ENCODE data around the gene POFUT2.

POFUT2 gene

DNA sequence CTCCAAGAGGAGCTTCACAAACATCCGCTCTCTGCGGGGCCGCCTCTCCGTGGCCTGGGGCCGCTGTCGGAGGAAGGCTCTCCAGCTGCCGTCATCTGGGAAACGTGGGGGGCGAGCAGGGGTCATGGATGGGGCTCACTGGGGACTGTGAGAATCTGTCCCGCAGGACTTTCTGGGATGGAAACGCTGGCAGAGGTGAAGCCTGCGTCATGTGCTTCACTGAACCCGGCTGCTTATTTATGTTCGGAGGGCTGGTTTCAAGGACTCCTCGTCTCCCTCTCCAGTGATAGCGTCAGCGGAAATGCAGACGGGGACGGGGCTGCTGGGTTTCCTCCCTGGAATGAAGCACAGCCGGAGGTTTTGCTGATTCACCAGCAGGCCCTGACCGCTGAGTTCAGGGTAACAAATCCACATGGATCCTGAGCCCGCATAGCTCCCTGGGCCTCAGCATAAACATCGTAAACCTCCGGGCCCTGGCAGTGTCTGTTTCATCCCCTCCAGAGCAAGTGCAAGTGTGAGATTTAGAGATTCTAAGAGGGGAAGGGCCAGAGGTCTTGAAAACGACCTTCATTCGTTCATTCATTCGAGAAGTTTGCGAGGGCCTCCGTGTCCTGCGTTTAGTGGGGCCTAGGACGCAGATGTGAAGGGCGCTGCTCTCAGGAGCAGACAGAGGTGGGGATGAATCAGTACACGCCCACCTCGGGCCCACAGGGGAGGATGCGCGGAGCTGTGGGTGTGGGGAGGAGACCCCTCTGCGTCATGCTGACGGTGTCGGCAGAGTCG, 7.0 kb upstream of the POFUT2 start:
- H3K9ac ChIP-seq (ENCODE audit: low read length in 2 of 2), result peak overlapping the region; percentile 72 to 78
- peaks cover 44% of the 10 kb centered on the region for H3K4me1 ChIP-seq (ENCODE audit: control insufficient read depth, insufficient read depth, low read length)
- no peaks in the 10 kb centered on the region for H3K9me3 ChIP-seq (ENCODE audit: control insufficient read depth in 2 of 2, low read length in 2 of 2)
- peak overlapping the region in 1 of 2 donors; percentile 49 for H3K4me3 ChIP-seq (ENCODE audit: low read length in 2 of 2)
- H3K27me3 ChIP-seq (ENCODE audit: control insufficient read depth in 1 of 2, insufficient read depth in 2 of 2, low read length in 2 of 2), result no peaks in the 10 kb centered on the region
- no peaks in the 10 kb centered on the region for H3K36me3 ChIP-seq (ENCODE audit: control insufficient read depth in 2 of 2, insufficient read depth in 2 of 2, low read length in 2 of 2)
- peak overlapping the region; percentile 92 for H3K27ac ChIP-seq (ENCODE audit: low read length)

- peak overlapping the region in 1 of 2 donors; percentile 49 for H3K4me3 ChIP-seq (ENCODE audit: low read length in 2 of 2)
- H3K9ac ChIP-seq (ENCODE audit: low read length in 2 of 2), result peak overlapping the region; percentile 72 to 78
- H3K9me3 ChIP-seq (ENCODE audit: control insufficient read depth in 2 of 2, low read length in 2 of 2), result no peaks in the 10 kb centered on the region
- H3K27me3 ChIP-seq (ENCODE audit: control insufficient read depth in 1 of 2, insufficient read depth in 2 of 2, low read length in 2 of 2), result no peaks in the 10 kb centered on the region
- H3K36me3 ChIP-seq (ENCODE audit: control insufficient read depth in 2 of 2, insufficient read depth in 2 of 2, low read length in 2 of 2), result no peaks in the 10 kb centered on the region
- H3K4me1 ChIP-seq (ENCODE audit: control insufficient read depth, insufficient read depth, low read length), result peaks cover 45% of the 10 kb centered on the region
- peak overlapping the region; percentile 92 for H3K27ac ChIP-seq (ENCODE audit: low read length)
These were observed 6.2 kb upstream of the POFUT2 start for GRCh38 chr21:45293726-45294401.

DNA sequence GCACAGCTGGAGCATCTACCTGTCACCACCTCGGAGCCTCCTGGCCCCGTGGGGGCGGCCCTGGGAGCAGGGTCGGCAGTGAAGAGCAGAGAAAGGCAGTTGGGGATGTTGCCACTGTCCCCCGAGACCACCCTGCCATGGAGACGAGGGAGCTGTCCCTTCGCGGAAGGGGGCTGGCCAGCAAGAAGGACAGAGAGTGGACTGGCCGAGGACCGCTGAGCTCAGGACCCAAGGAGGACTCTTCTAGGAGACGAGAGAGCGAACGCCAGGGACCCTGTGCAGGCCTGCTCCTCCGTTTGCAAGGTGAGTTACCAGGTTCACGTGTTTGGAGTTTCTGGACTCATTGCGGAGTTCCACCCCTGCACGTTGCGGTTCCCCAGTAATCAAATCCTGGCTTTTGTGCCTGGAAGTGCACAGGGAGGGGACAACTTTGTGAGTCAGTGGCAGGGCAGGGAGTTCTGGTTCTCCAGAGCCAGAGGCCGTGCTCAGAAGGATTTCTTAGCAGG, 5.6 kb upstream of the POFUT2 start:
- Histone ChIP-seq H3K4me3 (ENCODE audit: low read length in 2 of 2) (no peak overlapping the region), H3K9me3 (ENCODE audit: control insufficient read depth in 2 of 2, low read length in 2 of 2) (no peaks in the 10 kb centered on the region), H3K36me3 (ENCODE audit: control insufficient read depth in 2 of 2, insufficient read depth in 2 of 2, low read length in 2 of 2) (no peaks in the 10 kb centered on the region), H3K27me3 (ENCODE audit: control insufficient read depth in 1 of 2, insufficient read depth in 2 of 2, low read length in 2 of 2) (no peaks in the 10 kb centered on the region), H3K27ac (ENCODE audit: low read length) (peak overlapping the region; percentile 92), H3K4me1 (ENCODE audit: control insufficient read depth, insufficient read depth, low read length) (peaks cover 50% of the 10 kb centered on the region), H3K9ac (ENCODE audit: low read length in 2 of 2) (no peak overlapping the region)

DNA sequence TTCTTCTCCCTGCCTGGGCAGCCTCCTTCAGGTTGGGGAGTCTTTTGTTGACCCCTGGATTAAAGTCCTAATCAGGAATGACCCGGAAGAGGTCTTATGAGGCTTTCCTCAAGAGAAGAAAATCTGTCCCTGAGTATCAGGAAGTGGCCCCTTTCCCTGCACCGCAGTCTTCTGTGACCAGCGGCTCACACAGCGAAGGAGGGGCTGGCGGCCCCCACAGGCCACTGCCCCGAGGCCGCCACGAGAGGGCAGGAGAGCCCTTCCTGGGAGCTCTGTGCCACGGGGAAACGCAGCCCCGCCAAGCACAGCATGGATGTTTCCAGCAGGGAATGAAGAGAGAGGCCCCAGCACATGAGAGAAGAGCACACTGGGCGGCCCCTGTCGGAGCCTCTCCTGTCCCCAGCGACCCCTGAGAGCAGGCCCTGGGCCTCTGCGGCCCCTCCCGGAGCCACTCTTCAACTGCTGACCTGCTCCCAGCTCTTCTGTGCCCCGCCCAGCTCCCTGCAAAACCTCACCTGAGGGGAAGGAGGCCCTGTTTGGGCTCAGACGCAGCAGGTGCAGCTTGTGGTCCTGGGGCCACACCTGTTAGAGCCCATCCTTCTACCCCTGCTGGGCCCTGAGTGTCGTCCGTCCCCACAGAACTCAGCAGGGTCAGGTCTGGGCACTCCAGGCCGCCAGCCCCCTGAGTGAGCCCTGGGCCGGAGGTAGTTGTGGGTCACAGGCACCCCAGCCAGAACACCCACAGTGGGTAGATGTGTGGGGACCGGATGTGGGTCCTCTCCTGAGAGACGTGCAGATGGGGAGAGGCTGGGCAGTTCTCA, 4.9 kb upstream of the POFUT2 start:
- Histone ChIP-seq H3K36me3 (ENCODE audit: control insufficient read depth in 2 of 2, insufficient read depth in 2 of 2, low read length in 2 of 2) (no peaks in the 10 kb centered on the region), H3K27me3 (ENCODE audit: control insufficient read depth in 1 of 2, insufficient read depth in 2 of 2, low read length in 2 of 2) (no peaks in the 10 kb centered on the region), H3K9me3 (ENCODE audit: control insufficient read depth in 2 of 2, low read length in 2 of 2) (no peaks in the 10 kb centered on the region), H3K9ac (ENCODE audit: low read length in 2 of 2) (peak overlapping the region in 1 of 2 donors; percentile 58), H3K4me3 (ENCODE audit: low read length in 2 of 2) (peak overlapping the region in 1 of 2 donors; percentile 29), H3K4me1 (ENCODE audit: control insufficient read depth, insufficient read depth, low read length) (peaks cover 50% of the 10 kb centered on the region), H3K27ac (ENCODE audit: low read length) (peak overlapping the region; percentile 92)

DNA sequence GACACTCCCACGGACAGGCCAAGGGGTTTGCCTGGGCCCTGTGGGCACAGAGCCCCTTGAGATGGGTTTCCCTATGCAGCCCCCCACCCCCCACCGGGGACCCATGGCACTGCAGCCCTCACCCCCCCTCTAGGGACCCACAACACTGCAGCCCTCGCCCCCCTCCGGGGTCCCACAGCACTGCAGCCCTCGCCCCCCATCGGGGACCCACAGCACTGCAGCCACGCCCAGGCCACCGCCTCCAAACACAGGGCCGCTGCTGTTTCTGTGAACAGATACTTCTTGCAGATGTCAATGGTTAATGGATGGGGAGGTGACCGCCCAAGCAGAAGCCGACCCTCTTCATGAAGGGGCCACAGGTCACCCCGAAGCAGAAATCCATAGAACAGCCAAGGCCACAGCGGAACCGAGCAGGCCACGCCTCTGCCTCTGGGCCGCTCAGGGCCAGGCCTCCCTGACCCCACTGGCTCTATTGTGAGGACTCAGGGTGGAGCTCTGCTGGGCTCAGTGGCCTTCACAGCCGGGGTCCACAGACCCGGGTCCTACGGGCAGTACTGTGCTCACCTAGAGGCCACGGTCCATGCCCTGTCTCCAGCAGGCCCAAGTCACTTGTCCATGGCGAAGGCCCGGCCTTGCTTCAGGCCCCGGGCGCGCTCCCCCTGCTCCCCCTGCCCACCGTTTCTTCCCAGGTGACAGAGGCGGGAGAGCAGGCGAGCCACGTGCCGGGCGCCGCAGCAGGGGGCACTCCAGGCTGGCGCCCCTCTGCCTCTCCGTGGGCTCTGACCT, 4.1 kb upstream of the POFUT2 start:
- Histone ChIP-seq H3K9ac (ENCODE audit: low read length in 2 of 2) (peak overlapping the region in 1 of 2 donors; percentile 13), H3K36me3 (ENCODE audit: control insufficient read depth in 2 of 2, insufficient read depth in 2 of 2, low read length in 2 of 2) (no peaks in the 10 kb centered on the region), H3K27ac (ENCODE audit: low read length) (peak overlapping the region; percentile 92)

GRCh38 chr21:45290948-45291612, 3.4 kb upstream of the POFUT2 start:
- Histone ChIP-seq H3K9me3 (ENCODE audit: control insufficient read depth in 2 of 2, low read length in 2 of 2) (no peaks in the 10 kb centered on the region), H3K27me3 (ENCODE audit: control insufficient read depth in 1 of 2, insufficient read depth in 2 of 2, low read length in 2 of 2) (no peaks in the 10 kb centered on the region), H3K27ac (ENCODE audit: low read length) (peak overlapping the region; percentile 31), H3K36me3 (ENCODE audit: control insufficient read depth in 2 of 2, insufficient read depth in 2 of 2, low read length in 2 of 2) (no peaks in the 10 kb centered on the region), H3K4me3 (ENCODE audit: low read length in 2 of 2) (no peak overlapping the region), H3K9ac (ENCODE audit: low read length in 2 of 2) (peak overlapping the region in 1 of 2 donors; percentile 13), H3K4me1 (ENCODE audit: control insufficient read depth, insufficient read depth, low read length) (peaks cover 56% of the 10 kb centered on the region)

More for the DNA sequence above, 4.1 kb upstream of the POFUT2 start:
- Histone ChIP-seq H3K4me1 (ENCODE audit: control insufficient read depth, insufficient read depth, low read length) (peaks cover 51% of the 10 kb centered on the region), H3K27me3 (ENCODE audit: control insufficient read depth in 1 of 2, insufficient read depth in 2 of 2, low read length in 2 of 2) (no peaks in the 10 kb centered on the region), H3K4me3 (ENCODE audit: low read length in 2 of 2) (no peak overlapping the region), H3K9me3 (ENCODE audit: control insufficient read depth in 2 of 2, low read length in 2 of 2) (no peaks in the 10 kb centered on the region)

DNA sequence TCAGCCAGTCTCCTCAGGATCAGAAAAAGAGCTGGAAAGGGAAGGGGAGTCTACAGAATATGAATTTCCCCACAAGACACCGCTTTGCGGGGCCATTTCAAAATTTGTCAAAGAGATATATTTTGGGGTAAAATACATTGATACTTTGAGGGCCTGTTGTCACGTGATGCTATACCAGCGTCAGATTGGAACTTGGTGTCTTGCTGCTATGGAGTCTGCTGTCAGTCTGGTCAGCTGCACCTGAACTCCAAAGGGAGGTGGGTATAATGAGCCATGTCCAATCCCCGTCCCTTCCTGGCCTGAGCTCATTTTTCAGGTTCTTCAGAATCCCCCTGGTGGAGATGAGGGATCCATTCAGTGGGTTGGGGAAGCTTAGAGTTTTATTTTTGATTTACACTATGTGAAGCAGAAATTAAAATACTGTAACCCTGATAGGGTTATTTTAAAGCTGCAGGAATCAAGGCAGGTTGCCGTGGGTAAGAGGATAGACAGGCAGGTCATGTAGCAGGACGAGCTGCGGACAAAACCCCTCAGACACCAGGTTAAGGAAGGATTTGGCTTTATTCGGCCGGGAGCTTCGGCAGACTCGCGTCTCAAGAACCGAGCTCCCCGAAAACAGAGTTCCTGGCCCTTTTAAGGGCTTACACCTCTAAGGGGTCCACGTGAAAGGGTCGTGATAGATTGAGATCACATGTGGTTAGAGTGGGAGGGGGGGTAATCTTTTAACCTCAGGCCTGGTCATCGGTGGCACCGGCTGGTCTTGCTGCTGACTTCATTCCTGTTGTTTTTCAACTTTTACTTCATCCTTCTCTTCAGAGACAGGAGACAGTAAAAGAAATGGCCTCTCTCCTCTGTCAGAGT, 2.2 kb upstream of the POFUT2 start:
- Histone ChIP-seq H3K27ac (ENCODE audit: low read length) (no peak overlapping the region), H3K4me1 (ENCODE audit: control insufficient read depth, insufficient read depth, low read length) (peaks cover 49% of the 10 kb centered on the region), H3K4me3 (ENCODE audit: low read length in 2 of 2) (no peak overlapping the region)

GRCh38 chr21:45289134-45289533, 1.4 kb upstream of the POFUT2 start:
- Histone ChIP-seq H3K9ac (ENCODE audit: low read length in 2 of 2) (peak overlapping the region; percentile 13 to 59), H3K9me3 (ENCODE audit: control insufficient read depth in 2 of 2, low read length in 2 of 2) (no peaks in the 10 kb centered on the region), H3K27me3 (ENCODE audit: control insufficient read depth in 1 of 2, insufficient read depth in 2 of 2, low read length in 2 of 2) (no peaks in the 10 kb centered on the region), H3K4me3 (ENCODE audit: low read length in 2 of 2) (peak overlapping the region in 1 of 2 donors; percentile 46), H3K36me3 (ENCODE audit: control insufficient read depth in 2 of 2, insufficient read depth in 2 of 2, low read length in 2 of 2) (peaks cover 17 to 18% of the 10 kb centered on the region in 2 donors), H3K27ac (ENCODE audit: low read length) (no peak overlapping the region), H3K4me1 (ENCODE audit: control insufficient read depth, insufficient read depth, low read length) (peaks cover 42% of the 10 kb centered on the region)

More for the DNA sequence above, 2.2 kb upstream of the POFUT2 start:
- H3K36me3 ChIP-seq (ENCODE audit: control insufficient read depth in 2 of 2, insufficient read depth in 2 of 2, low read length in 2 of 2), result peaks cover 9 to 10% of the 10 kb centered on the region in 2 donors
- H3K27me3 ChIP-seq (ENCODE audit: control insufficient read depth in 1 of 2, insufficient read depth in 2 of 2, low read length in 2 of 2), result no peaks in the 10 kb centered on the region
- H3K9me3 ChIP-seq (ENCODE audit: control insufficient read depth in 2 of 2, low read length in 2 of 2), result no peaks in the 10 kb centered on the region
- peak overlapping the region in 1 of 2 donors; percentile 3 for H3K9ac ChIP-seq (ENCODE audit: low read length in 2 of 2)

DNA sequence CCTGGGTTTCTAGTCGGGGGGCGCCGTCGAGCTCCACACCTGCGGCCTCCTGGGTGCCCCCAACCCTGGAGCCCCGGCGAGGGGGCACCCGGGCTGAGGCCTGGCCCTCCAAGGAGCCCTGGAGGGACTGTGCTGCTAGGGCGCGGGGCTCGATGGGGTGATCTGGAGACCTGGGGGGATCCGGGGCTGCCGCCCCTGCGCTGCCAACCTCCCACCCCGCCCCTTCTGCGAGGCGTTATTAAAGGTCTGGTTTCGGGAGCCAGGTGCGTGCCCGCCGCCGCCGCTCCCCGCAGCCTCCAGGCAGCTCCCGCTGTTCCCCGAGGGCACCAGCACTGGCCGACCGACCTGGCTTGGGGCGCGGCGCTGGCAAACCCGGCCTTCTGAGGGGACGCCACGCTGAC, 746 bp upstream of the POFUT2 start:
- no peaks in the 10 kb centered on the region for H3K9me3 ChIP-seq (ENCODE audit: control insufficient read depth in 2 of 2, low read length in 2 of 2)
- peak overlapping the region; percentile 46 to 78 for H3K4me3 ChIP-seq (ENCODE audit: low read length in 2 of 2)
- H3K4me1 ChIP-seq (ENCODE audit: control insufficient read depth, insufficient read depth, low read length), result peaks cover 36% of the 10 kb centered on the region
- H3K27ac ChIP-seq (ENCODE audit: low read length), result no peak overlapping the region
- H3K27me3 ChIP-seq (ENCODE audit: control insufficient read depth in 1 of 2, insufficient read depth in 2 of 2, low read length in 2 of 2), result no peaks in the 10 kb centered on the region
- peaks cover 17 to 24% of the 10 kb centered on the region in 2 donors for H3K36me3 ChIP-seq (ENCODE audit: control insufficient read depth in 2 of 2, insufficient read depth in 2 of 2, low read length in 2 of 2)
- H3K9ac ChIP-seq (ENCODE audit: low read length in 2 of 2), result peak overlapping the region in 1 of 2 donors; percentile 59
